Iris pigment epithelial cell (primary cell): ENCODE results near the gene TNRC6B.
"Not testable (repeated sequence)": the region's sequence is repeated elsewhere in the genome, so short reads cannot be mapped to it uniquely, and the experiment has no call there.

Experiments used
- DNase-seq: peaks from one replicate; pipeline ENCODE4 v3.0.0-alpha.2; 2011; ENCODE audit warnings: low read depth

Gene TNRC6B

GRCh38 chr22:40276996-40277823, 99.5 kb downstream of the TNRC6B start:
- DNase-seq: peak; percentile 69

- no peak for DNase-seq
These were observed 101.3 kb downstream of the TNRC6B start for GRCh38 chr22:40279017-40279416.

- DNase-seq: no peak
These were observed 104.0 kb downstream of the TNRC6B start for GRCh38 chr22:40281717-40282116.

- no peak for DNase-seq
These were observed 107.8 kb downstream of the TNRC6B start for GRCh38 chr22:40285513-40285912.

- DNase-seq: no peak
These were observed 112.3 kb downstream of the TNRC6B start for GRCh38 chr22:40289991-40290459.

GRCh38 chr22:40290516-40290915, 112.8 kb downstream of the TNRC6B start:
- no peak for DNase-seq

GRCh38 chr22:40294696-40295095, 117.0 kb downstream of the TNRC6B start:
- DNase-seq: no peak

GRCh38 chr22:40300316-40300715, 122.6 kb downstream of the TNRC6B start:
- no peak for DNase-seq

GRCh38 chr22:40300884-40301672, 123.4 kb downstream of the TNRC6B start:
- no peak for DNase-seq

GRCh38 chr22:40302149-40302548, 124.4 kb downstream of the TNRC6B start:
- DNase-seq: no peak

GRCh38 chr22:40305625-40306024, 127.9 kb downstream of the TNRC6B start:
- no peak for DNase-seq

GRCh38 chr22:40308999-40309573, 131.4 kb downstream of the TNRC6B start:
- no peak for DNase-seq

GRCh38 chr22:40309631-40310030, 131.9 kb downstream of the TNRC6B start:
- no peak for DNase-seq

GRCh38 chr22:40310081-40310767, 132.5 kb downstream of the TNRC6B start:
- peak; percentile 90 for DNase-seq

GRCh38 chr22:40310768-40311120, 133.0 kb downstream of the TNRC6B start:
- no peak for DNase-seq

- DNase-seq: not testable (repeated sequence)
These were observed 133.9 kb downstream of the TNRC6B start for GRCh38 chr22:40311646-40312045.

- DNase-seq: no peak
These were observed 134.3 kb downstream of the TNRC6B start for GRCh38 chr22:40312050-40312449.

GRCh38 chr22:40313007-40313406, 135.3 kb downstream of the TNRC6B start:
- DNase-seq: no peak

- no peak for DNase-seq
These were observed 136.3 kb downstream of the TNRC6B start for GRCh38 chr22:40314041-40314440.

GRCh38 chr22:40320687-40321086, 143.0 kb downstream of the TNRC6B start:
- no peak for DNase-seq

- DNase-seq: peak; percentile 43
These were observed 144.3 kb downstream of the TNRC6B start for GRCh38 chr22:40322021-40322420.

- no peak for DNase-seq
These were observed 145.2 kb downstream of the TNRC6B start for GRCh38 chr22:40322818-40323447.
